Measurements from ENCODE around the gene KRTAP19-7.

KRTAP19-7 gene

GRCh38 chr21:30555095-30555494 lies 6.0 kb downstream of the KRTAP19-7 start (continued):
- TF ChIP-seq, protein P1, sequence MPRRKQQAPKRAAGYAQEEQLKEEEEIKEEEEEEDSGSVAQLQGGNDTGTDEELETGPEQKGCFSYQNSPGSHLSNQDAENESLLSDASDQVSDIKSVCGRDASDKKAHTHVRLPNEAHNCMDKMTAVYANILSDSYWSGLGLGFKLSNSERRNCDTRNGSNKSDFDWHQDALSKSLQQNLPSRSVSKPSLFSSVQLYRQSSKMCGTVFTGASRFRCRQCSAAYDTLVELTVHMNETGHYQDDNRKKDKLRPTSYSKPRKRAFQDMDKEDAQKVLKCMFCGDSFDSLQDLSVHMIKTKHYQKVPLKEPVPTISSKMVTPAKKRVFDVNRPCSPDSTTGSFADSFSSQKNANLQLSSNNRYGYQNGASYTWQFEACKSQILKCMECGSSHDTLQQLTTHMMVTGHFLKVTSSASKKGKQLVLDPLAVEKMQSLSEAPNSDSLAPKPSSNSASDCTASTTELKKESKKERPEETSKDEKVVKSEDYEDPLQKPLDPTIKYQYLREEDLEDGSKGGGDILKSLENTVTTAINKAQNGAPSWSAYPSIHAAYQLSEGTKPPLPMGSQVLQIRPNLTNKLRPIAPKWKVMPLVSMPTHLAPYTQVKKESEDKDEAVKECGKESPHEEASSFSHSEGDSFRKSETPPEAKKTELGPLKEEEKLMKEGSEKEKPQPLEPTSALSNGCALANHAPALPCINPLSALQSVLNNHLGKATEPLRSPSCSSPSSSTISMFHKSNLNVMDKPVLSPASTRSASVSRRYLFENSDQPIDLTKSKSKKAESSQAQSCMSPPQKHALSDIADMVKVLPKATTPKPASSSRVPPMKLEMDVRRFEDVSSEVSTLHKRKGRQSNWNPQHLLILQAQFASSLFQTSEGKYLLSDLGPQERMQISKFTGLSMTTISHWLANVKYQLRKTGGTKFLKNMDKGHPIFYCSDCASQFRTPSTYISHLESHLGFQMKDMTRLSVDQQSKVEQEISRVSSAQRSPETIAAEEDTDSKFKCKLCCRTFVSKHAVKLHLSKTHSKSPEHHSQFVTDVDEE (CRISPR knock-in tag; IDR thresholded peaks at IDR 0.05): no peak
- TF ChIP-seq OSR1 (CRISPR knock-in tag; IDR thresholded peaks at IDR 0.05): no peak

- TF ChIP-seq TCF4 (CRISPR knock-in tag; IDR thresholded peaks at IDR 0.05; ENCODE audit: borderline replicate concordance) (no peak), ZFP30 (CRISPR knock-in tag; IDR thresholded peaks at IDR 0.05) (no peak), POU6F1 (CRISPR knock-in tag; IDR thresholded peaks at IDR 0.05; ENCODE audit: borderline replicate concordance, low read depth) (no peak), GLIS3 (CRISPR knock-in tag; IDR thresholded peaks at IDR 0.05) (no peak), SNAI2 (CRISPR knock-in tag; IDR thresholded peaks at IDR 0.05) (no peak)
- TF ChIP-seq, protein P1 (CRISPR knock-in tag; IDR thresholded peaks at IDR 0.05): no peak
- TF ChIP-seq, protein P2, sequence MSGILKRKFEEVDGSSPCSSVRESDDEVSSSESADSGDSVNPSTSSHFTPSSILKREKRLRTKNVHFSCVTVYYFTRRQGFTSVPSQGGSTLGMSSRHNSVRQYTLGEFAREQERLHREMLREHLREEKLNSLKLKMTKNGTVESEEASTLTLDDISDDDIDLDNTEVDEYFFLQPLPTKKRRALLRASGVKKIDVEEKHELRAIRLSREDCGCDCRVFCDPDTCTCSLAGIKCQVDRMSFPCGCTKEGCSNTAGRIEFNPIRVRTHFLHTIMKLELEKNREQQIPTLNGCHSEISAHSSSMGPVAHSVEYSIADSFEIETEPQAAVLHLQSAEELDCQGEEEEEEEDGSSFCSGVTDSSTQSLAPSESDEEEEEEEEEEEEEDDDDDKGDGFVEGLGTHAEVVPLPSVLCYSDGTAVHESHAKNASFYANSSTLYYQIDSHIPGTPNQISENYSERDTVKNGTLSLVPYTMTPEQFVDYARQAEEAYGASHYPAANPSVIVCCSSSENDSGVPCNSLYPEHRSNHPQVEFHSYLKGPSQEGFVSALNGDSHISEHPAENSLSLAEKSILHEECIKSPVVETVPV (CRISPR knock-in tag; IDR thresholded peaks at IDR 0.05): no peak
- ATAC-seq: no peak
Measured at GRCh38 chr21:30552782-30553181, 8.3 kb downstream of the KRTAP19-7 start.

DNA sequence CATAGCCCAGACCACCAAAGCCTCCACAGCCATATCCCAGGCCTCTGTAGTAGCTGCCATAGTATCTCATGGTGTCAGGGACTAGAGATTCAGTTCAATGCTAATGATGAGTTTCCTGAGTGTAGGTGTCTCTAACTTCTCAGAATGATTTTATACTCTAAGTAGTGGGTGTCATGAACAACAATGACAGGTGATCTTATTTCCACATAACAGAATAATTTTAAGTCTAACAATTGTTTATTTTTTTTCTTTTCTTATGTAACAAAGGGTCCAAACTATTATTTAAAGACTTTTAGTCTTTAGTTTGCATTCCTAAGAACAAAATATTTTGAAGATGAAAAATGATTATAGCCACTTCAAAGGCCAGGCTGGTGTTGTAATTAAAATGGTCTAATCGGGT lies 19.4 kb downstream of the KRTAP19-7 start, which contains the start of gene KRTAP19-6:
TSS of gene KRTAP19-6 (minus strand) at position 101 of the 400 bp plus-strand sequence. CDS start at position 70, 31 bp downstream.
- TF ChIP-seq GLIS3 (CRISPR knock-in tag; IDR thresholded peaks at IDR 0.05) (no peak), ISL1 (CRISPR knock-in tag; IDR thresholded peaks at IDR 0.05) (no peak), ZFP3 (CRISPR knock-in tag; IDR thresholded peaks at IDR 0.05) (no peak), RARB (CRISPR knock-in tag; IDR thresholded peaks at IDR 0.05) (no peak), PATZ1 (CRISPR knock-in tag; IDR thresholded peaks at IDR 0.05; ENCODE audit: borderline replicate concordance) (no peak), ZFP30 (CRISPR knock-in tag; IDR thresholded peaks at IDR 0.05) (no peak), OSR1 (CRISPR knock-in tag; IDR thresholded peaks at IDR 0.05) (no peak), BACH2 (CRISPR knock-in tag; IDR thresholded peaks at IDR 0.05; ENCODE audit: borderline replicate concordance) (no peak)
- TF ChIP-seq, protein P3, sequence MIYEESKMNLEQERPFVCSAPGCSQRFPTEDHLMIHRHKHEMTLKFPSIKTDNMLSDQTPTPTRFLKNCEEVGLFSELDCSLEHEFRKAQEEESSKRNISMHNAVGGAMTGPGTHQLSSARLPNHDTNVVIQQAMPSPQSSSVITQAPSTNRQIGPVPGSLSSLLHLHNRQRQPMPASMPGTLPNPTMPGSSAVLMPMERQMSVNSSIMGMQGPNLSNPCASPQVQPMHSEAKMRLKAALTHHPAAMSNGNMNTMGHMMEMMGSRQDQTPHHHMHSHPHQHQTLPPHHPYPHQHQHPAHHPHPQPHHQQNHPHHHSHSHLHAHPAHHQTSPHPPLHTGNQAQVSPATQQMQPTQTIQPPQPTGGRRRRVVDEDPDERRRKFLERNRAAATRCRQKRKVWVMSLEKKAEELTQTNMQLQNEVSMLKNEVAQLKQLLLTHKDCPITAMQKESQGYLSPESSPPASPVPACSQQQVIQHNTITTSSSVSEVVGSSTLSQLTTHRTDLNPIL (CRISPR knock-in tag; IDR thresholded peaks at IDR 0.05; ENCODE audit: low read depth): no peak
- TF ChIP-seq, protein P1 (CRISPR knock-in tag; IDR thresholded peaks at IDR 0.05): no peak
- no peak for ATAC-seq

Measured in SK-N-SH treated with all-trans-retinoic acid at 6 μM for 48 hours (cell line).